H1 (cell line): ENCODE data around the gene KLF16. TPM values are rescaled to one million over a fixed set of nuclear protein-coding genes. Genes with fewer than 3 reads are reported as not detected.

ENCODE experiments used
- polyA plus RNA-seq, 7 experiments: library from polyadenylated mRNA; depleted of rRNA in 3 of 7; stranded (reverse) in 5 of 7; unstranded in 2 of 7; fragments of >200 nt in 5 of 7; fragments of 200-250 nt in 2 of 7; gene quantifications; 1 replicate in 5 of 7; 2 replicates in 1 of 7; 4 replicates in 1 of 7; pipeline versions ENCODE4 v1.2.1 to v1.2.3, GENCODE V29; 2011 to 2013; ENCODE audit warnings: missing spikeins in 2 of 7, mixed read lengths in 2 of 7
- total RNA-seq: library from RNA; stranded (reverse); fragmentation: NEBNext Ultra II Directional; extraction: Animal tissue kit (Norgen Biotek cat#: 25700); gene quantifications from 2 replicates; pipeline ENCODE4 v1.2.1, GENCODE V29; 2021
- TF ChIP-seq, protein P1 (sequence below): IDR thresholded peaks from 2 replicates; pipeline ENCODE4 v1.6.1; 2012; ENCODE audit warnings: inconsistent platforms

Gene KLF16
- total and polyA plus RNA-seq, 2 of the 8 experiments (the other 6 are each of a cell fraction or from before 2014, with no cell fraction given) = 14.3 to 45.9 TPM

DNA sequence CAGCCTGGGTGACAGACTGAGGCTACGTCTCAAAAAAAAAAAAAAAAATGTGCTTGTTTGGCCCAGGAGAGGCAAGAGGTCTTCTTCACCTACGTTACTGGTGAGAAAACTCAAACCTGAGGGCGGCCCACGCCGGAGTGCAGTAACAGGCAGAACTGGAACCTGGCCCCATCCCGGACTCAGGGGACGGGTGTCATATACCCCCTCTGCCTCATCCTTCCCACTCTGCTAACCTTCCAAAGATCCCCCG lies 41.4 kb upstream of the KLF16 start (continued):
- TF ChIP-seq, protein P1, sequence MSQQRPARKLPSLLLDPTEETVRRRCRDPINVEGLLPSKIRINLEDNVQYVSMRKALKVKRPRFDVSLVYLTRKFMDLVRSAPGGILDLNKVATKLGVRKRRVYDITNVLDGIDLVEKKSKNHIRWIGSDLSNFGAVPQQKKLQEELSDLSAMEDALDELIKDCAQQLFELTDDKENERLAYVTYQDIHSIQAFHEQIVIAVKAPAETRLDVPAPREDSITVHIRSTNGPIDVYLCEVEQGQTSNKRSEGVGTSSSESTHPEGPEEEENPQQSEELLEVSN = 0 out of 2 replicates have a peak, but pooled peaks have one; percentile 4
